Activated naive CD4-positive, alpha-beta T cell treated with anti-CD3 and anti-CD28 coated beads for 36 hours (primary cell): ENCODE data around the gene MAX. TPM values are rescaled to one million over a fixed set of nuclear protein-coding genes. Genes with fewer than 3 reads are reported as not detected.

Source experiments
- CTCF ChIA-PET: fragments of 350-600 bp; sonication (Branson Sonifier 250); formaldehyde crosslinking; loops from one replicate; lab custom pipeline; 2021; ENCODE audit warnings: antibody characterized with exemption; lab: Charles Lee
- DNase-seq: peaks from one replicate; pipeline ENCODE4 v3.0.0-alpha.2; 2020
- H3K27ac Mint-ChIP-seq: one replicate; pipeline ENCODE4 v1.8.0; 2021; ENCODE audit warnings: mild to moderate bottlenecking, mixed read lengths
- H3K27me3 Mint-ChIP-seq: one replicate; pipeline ENCODE4 v1.8.0; 2021; ENCODE audit warnings: low read depth, mixed read lengths
- H3K36me3 Mint-ChIP-seq: one replicate; pipeline ENCODE4 v1.8.0; 2021; ENCODE audit warnings: low read depth, mixed read lengths
- H3K4me1 Mint-ChIP-seq: one replicate; pipeline ENCODE4 v1.8.0; 2021; ENCODE audit warnings: low read depth, mixed read lengths
- H3K4me3 Mint-ChIP-seq: one replicate; pipeline ENCODE4 v1.8.0; 2021; ENCODE audit warnings: mild to moderate bottlenecking, moderate library complexity, mixed read lengths
- H3K9me3 Mint-ChIP-seq: one replicate; pipeline ENCODE4 v1.8.0; 2021; ENCODE audit warnings: mixed read lengths
- intact Hi-C: fragments of 100-400 bp; cut with micrococcal nuclease; formaldehyde crosslinking; loops from one replicate; pipeline ENCODE4 v1.15.1; 2023
- total RNA-seq, 2 experiments: library from RNA; stranded (reverse); gene quantifications; one replicate each; pipeline ENCODE4 v1.2.3, GENCODE V29; 2021

The MAX gene, protein sequence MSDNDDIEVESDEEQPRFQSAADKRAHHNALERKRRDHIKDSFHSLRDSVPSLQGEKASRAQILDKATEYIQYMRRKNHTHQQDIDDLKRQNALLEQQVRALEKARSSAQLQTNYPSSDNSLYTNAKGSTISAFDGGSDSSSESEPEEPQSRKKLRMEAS
- 10 to 100 TPM; 67.9 to 75.1 TPM for total RNA-seq

GRCh38 chr14:65102441-65103149 lies at the start of gene MAX:
TSS of gene MAX (minus strand) at chr14:65102517. CDS start at chr14:65102339, 178 bp downstream.
- H3K4me3 Mint-ChIP-seq, result peak within 1 kb of the TSS; percentile 87
- intact Hi-C loops, result loop anchor here (1.0 to 10.0 kb wide), 14 partner anchors 68 to 1458 kb away; partner anchors contain the start of genes CHURC1, FUT8, GPHN and WDR89
- H3K27ac Mint-ChIP-seq, result peak within 1 kb of the TSS; percentile 91
- peaks cover 11% of the 10 kb centered on the region for H3K36me3 Mint-ChIP-seq
- CTCF ChIA-PET, result interaction anchor here (0.7 to 1.4 kb wide), 4 partner anchors 9 to 547 kb away, joined by 3 to 6 read pairs (median 4); no protein-coding TSS in a partner anchor
- H3K27me3 Mint-ChIP-seq, result no peaks in the 10 kb centered on the region
- peak; percentile 99 for DNase-seq
- peaks cover 30% of the 10 kb centered on the region for H3K4me1 Mint-ChIP-seq
- H3K9me3 Mint-ChIP-seq, result no peaks in the 10 kb centered on the region

DNA sequence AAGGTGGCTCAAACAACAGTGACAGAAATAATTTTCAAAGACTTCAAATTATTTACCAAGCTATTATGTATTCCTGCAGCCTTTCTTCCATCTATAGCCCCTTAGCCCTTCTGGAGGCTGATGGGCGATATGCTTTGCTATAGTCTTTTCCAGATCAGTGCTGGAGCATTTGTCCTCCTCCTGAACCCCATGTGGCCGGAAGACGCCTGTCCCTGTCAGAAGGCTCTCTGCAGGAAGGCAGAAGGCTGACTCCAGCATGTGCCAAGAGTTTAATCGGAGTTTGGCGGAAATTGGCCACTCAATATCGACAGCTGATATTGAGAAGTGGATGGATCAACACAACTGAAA lies 49.3 kb upstream of the MAX start:
- intact Hi-C loops, result no loop called here
- CTCF ChIA-PET, result no interaction called here
- Mint-ChIP-seq H3K27me3 (no peaks in the 10 kb centered on the region), H3K4me1 (no peaks in the 10 kb centered on the region), H3K27ac (no peak overlapping the region), H3K36me3 (no peaks in the 10 kb centered on the region), H3K4me3 (no peak overlapping the region), H3K9me3 (no peaks in the 10 kb centered on the region)
- DNase-seq, result no peak

DNA sequence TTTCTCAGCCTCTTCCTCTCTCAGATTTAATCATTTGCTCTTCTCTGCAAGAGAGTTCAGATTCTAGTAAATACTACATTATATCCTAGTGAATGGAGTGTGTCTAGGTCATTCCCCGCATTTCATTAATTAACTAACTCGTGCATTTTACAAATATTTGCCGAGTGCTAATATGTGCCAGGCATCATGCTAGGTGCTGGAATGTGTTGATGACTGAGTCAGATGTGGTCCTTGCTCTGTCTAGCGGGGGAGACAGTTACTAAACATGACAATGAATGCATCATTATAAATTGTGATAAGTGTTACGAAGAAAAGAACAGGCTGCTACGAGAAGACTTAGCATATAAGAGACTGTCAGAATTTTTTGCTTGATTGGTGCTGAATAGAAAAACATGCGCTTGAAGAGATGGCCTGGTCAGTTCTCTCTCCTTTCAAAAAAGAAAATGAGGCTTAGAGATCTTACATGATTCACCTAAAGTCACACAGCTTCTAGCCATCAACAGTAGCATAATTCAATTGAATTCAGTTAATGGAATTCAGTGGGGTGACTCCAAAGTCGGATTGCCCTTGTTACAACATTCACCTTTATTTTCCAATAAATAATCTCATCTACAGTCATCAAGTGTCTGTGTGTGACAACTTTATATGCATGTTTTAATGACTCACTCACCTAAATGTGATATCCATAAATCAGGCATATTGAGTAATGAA lies 48.7 kb upstream of the MAX start:
- Mint-ChIP-seq H3K27me3 (no peaks in the 10 kb centered on the region), H3K4me1 (no peaks in the 10 kb centered on the region), H3K27ac (no peak overlapping the region), H3K4me3 (no peak overlapping the region), H3K9me3 (no peaks in the 10 kb centered on the region), H3K36me3 (no peaks in the 10 kb centered on the region)
- CTCF ChIA-PET, result no interaction called here
- intact Hi-C loops, result no loop called here
- no peak for DNase-seq

DNA sequence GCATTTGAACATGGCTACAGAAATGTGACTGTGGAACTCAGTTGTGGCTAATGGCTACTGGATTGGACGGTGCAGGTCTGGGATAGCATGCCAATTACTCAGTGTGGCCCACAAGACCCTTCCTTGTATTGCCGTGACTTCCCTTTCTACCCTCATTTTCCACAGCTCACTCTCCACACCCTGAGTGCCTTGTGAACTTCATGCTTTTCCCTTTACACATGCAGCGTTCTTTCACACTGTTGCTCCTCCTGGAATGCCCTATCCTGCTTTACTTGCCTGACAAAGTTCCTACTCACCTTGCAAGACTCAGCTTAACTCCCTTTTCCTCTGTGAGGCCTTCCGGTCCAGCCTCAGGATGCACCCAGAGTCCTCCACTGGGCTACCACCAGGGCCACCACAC lies 46.8 kb upstream of the MAX start:
- CTCF ChIA-PET, result no interaction called here

GRCh38 chr14:65144170-65144569 lies 41.9 kb upstream of the MAX start:
- no peak for DNase-seq
- CTCF ChIA-PET, result no interaction called here
- Mint-ChIP-seq H3K27ac (no peak overlapping the region), H3K9me3 (no peaks in the 10 kb centered on the region), H3K36me3 (no peaks in the 10 kb centered on the region), H3K27me3 (no peaks in the 10 kb centered on the region), H3K4me3 (no peak overlapping the region), H3K4me1 (no peaks in the 10 kb centered on the region)
- intact Hi-C loops, result no loop called here

More for the DNA sequence above, 46.8 kb upstream of the MAX start:
- H3K27ac Mint-ChIP-seq, result no peak overlapping the region
- no peaks in the 10 kb centered on the region for H3K4me1 Mint-ChIP-seq
- DNase-seq, result no peak
- H3K36me3 Mint-ChIP-seq, result no peaks in the 10 kb centered on the region
- intact Hi-C loops, result no loop called here
- H3K4me3 Mint-ChIP-seq, result no peak overlapping the region
- H3K27me3 Mint-ChIP-seq, result no peaks in the 10 kb centered on the region
- H3K9me3 Mint-ChIP-seq, result no peaks in the 10 kb centered on the region

DNA sequence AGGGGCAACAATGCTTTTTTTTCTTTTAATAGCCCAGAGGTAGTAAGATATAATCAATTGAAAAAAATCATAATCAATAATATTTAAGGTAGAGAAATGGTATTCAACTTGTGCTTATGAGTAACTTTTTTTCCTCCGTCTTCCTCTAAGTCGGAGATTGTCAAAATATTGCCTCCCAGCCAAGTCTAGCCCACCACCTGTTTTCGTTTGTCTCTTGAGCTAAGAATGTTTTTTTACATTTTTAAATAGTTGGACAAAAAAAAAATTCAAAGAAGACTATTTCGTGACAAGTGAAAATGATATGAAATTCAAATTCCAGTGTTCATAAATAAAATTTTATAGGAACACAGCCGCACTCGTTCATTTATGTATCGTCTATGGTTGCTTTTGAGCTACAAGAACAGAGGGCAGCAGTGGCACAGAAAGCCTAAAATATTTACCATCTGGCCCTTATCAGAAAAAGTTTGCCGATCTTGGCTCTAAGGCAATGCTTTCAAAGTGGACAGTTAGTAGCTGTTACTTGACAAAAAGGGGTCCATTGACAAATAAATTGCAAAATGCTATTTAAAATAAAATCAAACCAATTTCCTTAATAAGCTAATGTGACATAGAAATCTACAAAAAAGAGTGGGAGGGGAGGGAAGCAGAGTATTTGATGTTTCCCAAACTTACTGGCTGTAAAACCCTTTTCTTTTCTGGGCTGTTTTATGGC lies 40.8 kb upstream of the MAX start:
- Mint-ChIP-seq H3K27ac (no peak overlapping the region), H3K27me3 (no peaks in the 10 kb centered on the region), H3K36me3 (no peaks in the 10 kb centered on the region), H3K9me3 (no peaks in the 10 kb centered on the region), H3K4me1 (no peaks in the 10 kb centered on the region), H3K4me3 (no peak overlapping the region)
- intact Hi-C loops, result no loop called here
- CTCF ChIA-PET, result interaction anchor here (0.7 to 1.7 kb wide), 2 partner anchors 19 to 356 kb away, joined by 3 to 5 read pairs; no protein-coding TSS in a partner anchor
- DNase-seq, result no peak

GRCh38 chr14:65142429-65142828 lies 40.1 kb upstream of the MAX start:
- no peaks in the 10 kb centered on the region for H3K36me3 Mint-ChIP-seq
- no peak overlapping the region for H3K27ac Mint-ChIP-seq
- H3K4me3 Mint-ChIP-seq, result no peak overlapping the region
- CTCF ChIA-PET, result interaction anchor here (1.7 kb wide), 1 partner anchor 20 kb away, joined by 5 read pairs; no protein-coding TSS in a partner anchor
- H3K4me1 Mint-ChIP-seq, result no peaks in the 10 kb centered on the region
- no peaks in the 10 kb centered on the region for H3K27me3 Mint-ChIP-seq
- no peak for DNase-seq
- no peaks in the 10 kb centered on the region for H3K9me3 Mint-ChIP-seq
- intact Hi-C loops, result no loop called here

DNA sequence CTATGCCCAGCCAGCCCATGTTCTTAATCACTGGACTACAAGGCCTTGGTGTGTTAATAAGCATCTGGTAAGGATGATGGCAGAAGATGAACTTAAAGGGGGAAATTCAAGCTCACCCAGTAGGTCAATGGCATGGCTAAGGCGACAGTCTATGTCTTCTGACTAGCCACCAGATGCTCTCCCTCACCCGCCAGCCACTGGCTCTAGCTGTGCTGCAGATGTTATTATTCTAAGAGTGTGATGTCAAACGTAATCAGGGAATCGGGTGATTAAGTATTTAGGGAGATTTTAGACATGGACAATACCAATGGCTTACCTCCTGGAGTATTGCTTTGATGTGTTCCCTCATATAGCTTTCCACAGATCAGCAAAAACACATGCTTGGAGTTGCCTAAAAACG lies 39.2 kb upstream of the MAX start:
- no peak for DNase-seq
- Mint-ChIP-seq H3K36me3 (no peaks in the 10 kb centered on the region), H3K27ac (no peak overlapping the region), H3K9me3 (no peaks in the 10 kb centered on the region), H3K4me1 (no peaks in the 10 kb centered on the region), H3K4me3 (no peak overlapping the region), H3K27me3 (no peaks in the 10 kb centered on the region)
- CTCF ChIA-PET, result interaction anchor here (0.6 kb wide), 1 partner anchor 17 kb away, joined by 3 read pairs; no protein-coding TSS in a partner anchor
- intact Hi-C loops, result no loop called here

DNA sequence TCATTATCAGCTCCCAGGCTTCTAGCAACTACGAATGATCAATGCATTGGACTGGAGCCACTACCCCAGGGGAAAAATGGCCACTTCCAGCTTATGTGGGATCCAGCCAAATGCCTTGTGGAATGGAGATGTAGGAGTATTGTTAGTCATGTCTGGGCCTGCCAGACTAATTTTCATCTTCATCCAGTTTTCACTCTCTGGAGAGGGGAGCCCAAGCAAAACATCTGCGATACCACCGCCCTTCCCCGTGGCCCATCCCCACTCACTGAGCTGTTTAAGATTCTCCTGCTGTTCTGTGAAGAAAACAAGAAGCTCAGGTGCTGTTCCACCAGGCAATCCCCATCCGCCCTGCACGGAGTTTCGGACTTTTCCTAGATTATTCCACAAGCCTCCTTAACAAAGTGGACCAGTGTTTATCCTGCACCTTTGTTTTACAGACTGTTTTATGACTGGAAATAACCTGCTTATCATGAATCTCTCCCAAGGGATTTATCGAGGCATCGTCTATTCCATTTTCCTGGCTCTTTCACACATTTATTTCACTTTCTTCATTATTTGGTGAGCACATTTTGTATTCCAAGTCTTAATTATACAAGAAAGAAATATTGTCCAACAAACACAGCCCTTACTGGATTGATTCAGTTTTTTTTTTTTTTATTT lies 35.5 kb upstream of the MAX start:
- intact Hi-C loops, result no loop called here
- CTCF ChIA-PET, result interaction anchor here (0.7 to 1.3 kb wide), 2 partner anchors 130 to 246 kb away, joined by 3 read pairs; no protein-coding TSS in a partner anchor
- H3K9me3 Mint-ChIP-seq, result no peaks in the 10 kb centered on the region

GRCh38 chr14:65134651-65135579 lies 32.6 kb upstream of the MAX start:
- peaks cover 5% of the 10 kb centered on the region for H3K4me1 Mint-ChIP-seq
- CTCF ChIA-PET, result interaction anchor here (0.7 kb wide), 1 partner anchor 29 kb away, joined by 3 read pairs; no protein-coding TSS in a partner anchor
- H3K36me3 Mint-ChIP-seq, result no peaks in the 10 kb centered on the region
- no peaks in the 10 kb centered on the region for H3K27me3 Mint-ChIP-seq
- no peak overlapping the region for H3K27ac Mint-ChIP-seq
- DNase-seq, result no peak
- intact Hi-C loops, result no loop called here
- no peak overlapping the region for H3K4me3 Mint-ChIP-seq
- H3K9me3 Mint-ChIP-seq, result no peaks in the 10 kb centered on the region

More for the DNA sequence above, 35.5 kb upstream of the MAX start:
- Mint-ChIP-seq H3K4me1 (peaks cover 5% of the 10 kb centered on the region), H3K27ac (no peak overlapping the region), H3K4me3 (no peak overlapping the region), H3K36me3 (no peaks in the 10 kb centered on the region), H3K27me3 (no peaks in the 10 kb centered on the region)
- DNase-seq, result no peak

GRCh38 chr14:65132855-65133254 lies 30.5 kb upstream of the MAX start:
- no peak overlapping the region for H3K4me3 Mint-ChIP-seq
- no peaks in the 10 kb centered on the region for H3K9me3 Mint-ChIP-seq
- no peaks in the 10 kb centered on the region for H3K36me3 Mint-ChIP-seq
- H3K27me3 Mint-ChIP-seq, result no peaks in the 10 kb centered on the region
- CTCF ChIA-PET, result no interaction called here
- DNase-seq, result no peak
- H3K4me1 Mint-ChIP-seq, result peaks cover 5% of the 10 kb centered on the region
- intact Hi-C loops, result no loop called here
- no peak overlapping the region for H3K27ac Mint-ChIP-seq
